ENCODE data around the gene TUBGCP5. TPM values are rescaled to one million over a fixed set of nuclear protein-coding genes. Genes with fewer than 3 reads are reported as not detected.

The TUBGCP5 gene
- total RNA-seq, 1 donor from 2014 or later, result 34.3 TPM

GRCh38 chr15:22960126-22960525 lies 79.2 kb downstream of the TUBGCP5 start:
- no peaks in the 10 kb centered on the region for H3K9me3 Mint-ChIP-seq
- Histone ChIP-seq H3K27ac (no peak overlapping the region), H3K4me3 (no peak overlapping the region), H2AFZ (replicated peaks) (no peak overlapping the region), H3K4me2 (no peak overlapping the region), H3K9ac (no peak overlapping the region), H3K27me3 (peaks cover under 1% of the 10 kb centered on the region), H3K9me3 (ENCODE audit: low read depth) (no peaks in the 10 kb centered on the region), H3F3A (ENCODE audit: low read depth) (no peaks in the 10 kb centered on the region), H4K20me1 (ENCODE audit: low read depth) (peaks cover 61% of the 10 kb centered on the region), H3K79me2 (ENCODE audit: low read depth) (peaks cover 60% of the 10 kb centered on the region), H3K36me3 (no peaks in the 10 kb centered on the region), H3K4me1 (no peaks in the 10 kb centered on the region)
- DNase-seq (ENCODE audit: low spot score), result no peak
- no peak for TF ChIP-seq EZH2phosphoT487 (IDR thresholded peaks at IDR 0.05)
- no peak for TF ChIP-seq CTCF (IDR thresholded peaks at IDR 0.05)
- no peak for TF ChIP-seq EZH2 (IDR thresholded peaks at IDR 0.05)
- H3K4me1 Mint-ChIP-seq, result peaks cover 29% of the 10 kb centered on the region
- H3K36me3 Mint-ChIP-seq, result peaks cover 10% of the 10 kb centered on the region
- peaks cover 5% of the 10 kb centered on the region for H3K27me3 Mint-ChIP-seq (ENCODE audit: insufficient read depth, low read depth)
- no peak overlapping the region for H3K27ac Mint-ChIP-seq
- no peak overlapping the region for H3K4me3 Mint-ChIP-seq

GRCh38 chr15:22959321-22960101 lies 79.9 kb downstream of the TUBGCP5 start:
- no peaks in the 10 kb centered on the region for H3K9me3 Mint-ChIP-seq
- Histone ChIP-seq H3K79me2 (ENCODE audit: low read depth) (peaks cover 56% of the 10 kb centered on the region), H3K27ac (no peak overlapping the region), H3K27me3 (peaks cover 7% of the 10 kb centered on the region), H3K4me2 (no peak overlapping the region), H3K4me1 (peaks cover under 1% of the 10 kb centered on the region), H3K9ac (no peak overlapping the region), H2AFZ (replicated peaks) (no peak overlapping the region), H3K9me3 (ENCODE audit: low read depth) (no peaks in the 10 kb centered on the region), H3F3A (ENCODE audit: low read depth) (no peaks in the 10 kb centered on the region), H4K20me1 (ENCODE audit: low read depth) (peaks cover 61% of the 10 kb centered on the region), H3K4me3 (no peak overlapping the region), H3K36me3 (no peaks in the 10 kb centered on the region)
- H3K4me1 Mint-ChIP-seq, result peaks cover 32% of the 10 kb centered on the region
- DNase-seq (ENCODE audit: low spot score), result no peak
- H3K27me3 Mint-ChIP-seq (ENCODE audit: insufficient read depth, low read depth), result peaks cover 5% of the 10 kb centered on the region
- no peak overlapping the region for H3K27ac Mint-ChIP-seq
- TF ChIP-seq CTCF (IDR thresholded peaks at IDR 0.05) (no peak), EZH2phosphoT487 (IDR thresholded peaks at IDR 0.05) (no peak), EZH2 (IDR thresholded peaks at IDR 0.05) (no peak)
- H3K36me3 Mint-ChIP-seq, result peaks cover 10% of the 10 kb centered on the region
- no peak overlapping the region for H3K4me3 Mint-ChIP-seq

GRCh38 chr15:22958487-22959280 lies 80.7 kb downstream of the TUBGCP5 start:
- H3K27ac ChIP-seq, result no peak overlapping the region
- no peak for DNase-seq (ENCODE audit: low spot score)
- H3K4me1 Mint-ChIP-seq, result peaks cover 39% of the 10 kb centered on the region
- no peaks in the 10 kb centered on the region for H3K9me3 Mint-ChIP-seq
- H3K4me1 ChIP-seq, result peaks cover 8% of the 10 kb centered on the region
- no peak overlapping the region for H3K4me3 Mint-ChIP-seq
- no peak overlapping the region for H3K4me2 ChIP-seq
- no peaks in the 10 kb centered on the region for H3F3A ChIP-seq (ENCODE audit: low read depth)
- peaks cover 7% of the 10 kb centered on the region for H3K27me3 Mint-ChIP-seq (ENCODE audit: insufficient read depth, low read depth)
- H2AFZ ChIP-seq (replicated peaks), result no peak overlapping the region
- H3K36me3 Mint-ChIP-seq, result peaks cover 9% of the 10 kb centered on the region
- no peak overlapping the region for H3K4me3 ChIP-seq
- H3K27ac Mint-ChIP-seq, result no peak overlapping the region
- no peaks in the 10 kb centered on the region for H3K36me3 ChIP-seq
- TF ChIP-seq CTCF (IDR thresholded peaks at IDR 0.05) (no peak), EZH2 (IDR thresholded peaks at IDR 0.05) (no peak)
- H3K79me2 ChIP-seq (ENCODE audit: low read depth), result peaks cover 57% of the 10 kb centered on the region
- H4K20me1 ChIP-seq (ENCODE audit: low read depth), result peaks cover 68% of the 10 kb centered on the region
- H3K9ac ChIP-seq, result no peak overlapping the region
- peaks cover 8% of the 10 kb centered on the region for H3K27me3 ChIP-seq
- H3K9me3 ChIP-seq (ENCODE audit: low read depth), result no peaks in the 10 kb centered on the region
